Lower lobe of right lung (tissue), 2 donors: ENCODE results near the gene PSD. TPM values are rescaled to one million over a fixed set of nuclear protein-coding genes. Genes with fewer than 3 reads are reported as not detected.
A peak's percentile ranks its signal among the peaks of the same experiment; 100 is the strongest.

Source experiments
- ATAC-seq, 2 donors: fragments of 200-7000 bp; cut with Tn5 transposase; one replicate each; pipeline ENCODE4 v1.9.1; 2020 to 2022; ENCODE audit warnings: mild to moderate bottlenecking in 2 of 2, moderate library complexity in 2 of 2
- DNase-seq: peaks from one replicate; pipeline ENCODE4 v3.0.0-alpha.2; 2020
- H3K27ac ChIP-seq: fragments of 200-600 bp; one replicate; pipeline ENCODE4 v1.8.0; 2022
- H3K27me3 ChIP-seq: fragments of 200-600 bp; one replicate; pipeline ENCODE4 v1.8.0; 2022; ENCODE audit warnings: low read depth
- H3K36me3 ChIP-seq: fragments of 200-600 bp; one replicate; pipeline ENCODE4 v1.8.0; 2022; ENCODE audit warnings: mild to moderate bottlenecking
- H3K4me1 ChIP-seq: fragments of 200-600 bp; one replicate; pipeline ENCODE4 v1.8.0; 2022
- H3K4me3 ChIP-seq: fragments of 200-600 bp; one replicate; pipeline ENCODE4 v1.8.0; 2022; ENCODE audit warnings: mild to moderate bottlenecking
- H3K9me3 ChIP-seq: fragments of 200-600 bp; one replicate; pipeline ENCODE4 v1.8.0; 2022
- intact Hi-C: fragments of 100-400 bp; cut with DNase I; formaldehyde crosslinking; loops from one replicate; pipeline ENCODE4 v1.11.0; 2022
- total RNA-seq: library from RNA; stranded (reverse); fragmentation: NEBNext Ultra II Directional; extraction: Animal tissue kit (Norgen Biotek cat#: 25700); gene quantifications from one replicate; pipeline ENCODE4 v1.2.1, GENCODE V29; 2021
- TF ChIP-seq, protein P1 (sequence below): fragments of 200-600 bp; IDR thresholded peaks from one replicate; pipeline ENCODE4 v1.8.0; 2022; ENCODE audit warnings: antibody characterized with exemption, mild to moderate bottlenecking
- donor health status: DM: no; HTN: yes; CAD: no; lungs with severe emphysema.

The PSD gene
- total RNA-seq, 1 donor from 2014 or later: 5.3 TPM

DNA sequence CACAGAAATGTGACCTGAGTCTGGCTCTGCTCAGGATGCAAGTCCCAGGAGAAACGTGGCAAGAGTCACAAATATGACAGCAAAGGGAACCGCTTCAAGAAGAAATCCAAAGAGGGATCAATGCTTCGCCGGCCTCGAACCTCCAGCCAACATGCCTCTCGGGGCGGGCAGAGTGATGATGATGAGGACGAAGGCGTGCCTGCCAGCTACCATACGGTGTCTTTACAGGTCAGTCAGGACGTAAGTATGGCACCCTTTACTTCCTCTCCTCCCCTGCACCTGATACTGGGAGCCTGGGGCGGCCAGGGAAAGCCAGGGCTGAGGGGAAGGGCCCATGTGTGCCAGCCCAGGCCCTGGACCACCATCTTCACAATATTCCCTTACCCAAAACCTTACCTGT is 41.7 kb downstream of the PSD start:
- ATAC-seq: no peak
- Histone ChIP-seq H3K27ac (no peak overlapping the region), H3K9me3 (no peaks in the 10 kb centered on the region), H3K4me1 (no peaks in the 10 kb centered on the region), H3K4me3 (no peak overlapping the region), H3K36me3 (peaks cover 99% of the 10 kb centered on the region), H3K27me3 (no peaks in the 10 kb centered on the region)
- DNase-seq: no peak
- intact Hi-C loops: no loop called here
- TF ChIP-seq, protein P1, sequence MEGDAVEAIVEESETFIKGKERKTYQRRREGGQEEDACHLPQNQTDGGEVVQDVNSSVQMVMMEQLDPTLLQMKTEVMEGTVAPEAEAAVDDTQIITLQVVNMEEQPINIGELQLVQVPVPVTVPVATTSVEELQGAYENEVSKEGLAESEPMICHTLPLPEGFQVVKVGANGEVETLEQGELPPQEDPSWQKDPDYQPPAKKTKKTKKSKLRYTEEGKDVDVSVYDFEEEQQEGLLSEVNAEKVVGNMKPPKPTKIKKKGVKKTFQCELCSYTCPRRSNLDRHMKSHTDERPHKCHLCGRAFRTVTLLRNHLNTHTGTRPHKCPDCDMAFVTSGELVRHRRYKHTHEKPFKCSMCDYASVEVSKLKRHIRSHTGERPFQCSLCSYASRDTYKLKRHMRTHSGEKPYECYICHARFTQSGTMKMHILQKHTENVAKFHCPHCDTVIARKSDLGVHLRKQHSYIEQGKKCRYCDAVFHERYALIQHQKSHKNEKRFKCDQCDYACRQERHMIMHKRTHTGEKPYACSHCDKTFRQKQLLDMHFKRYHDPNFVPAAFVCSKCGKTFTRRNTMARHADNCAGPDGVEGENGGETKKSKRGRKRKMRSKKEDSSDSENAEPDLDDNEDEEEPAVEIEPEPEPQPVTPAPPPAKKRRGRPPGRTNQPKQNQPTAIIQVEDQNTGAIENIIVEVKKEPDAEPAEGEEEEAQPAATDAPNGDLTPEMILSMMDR: no peak

DNA sequence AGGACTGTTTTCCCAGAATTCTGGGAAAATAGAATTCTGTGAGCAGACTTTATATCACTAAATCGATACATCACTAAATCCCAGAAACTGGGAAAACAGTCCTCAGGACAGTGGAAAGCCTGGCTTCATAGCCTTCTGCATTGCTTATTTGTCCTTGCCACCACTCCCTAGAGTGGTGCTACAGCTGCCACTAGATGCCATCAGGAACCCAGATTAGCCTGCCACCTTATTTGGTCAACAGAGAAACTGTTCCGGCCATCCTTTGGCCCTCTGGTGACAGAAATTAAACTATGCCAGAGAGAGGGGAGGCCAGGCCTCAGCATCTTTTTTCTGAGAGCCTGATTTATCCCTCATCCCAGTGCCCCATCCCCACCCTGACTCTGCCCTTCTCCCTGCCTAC is 42.7 kb downstream of the PSD start:
- intact Hi-C loops: no loop called here
- ATAC-seq (no peak), DNase-seq (no peak)
- TF ChIP-seq, protein P1: no peak
- H3K36me3 ChIP-seq: peaks cover 99% of the 10 kb centered on the region
- H3K4me3 ChIP-seq: no peak overlapping the region
- no peaks in the 10 kb centered on the region for H3K4me1 ChIP-seq
- H3K9me3 ChIP-seq: no peaks in the 10 kb centered on the region
- no peak overlapping the region for H3K27ac ChIP-seq
- H3K27me3 ChIP-seq: no peaks in the 10 kb centered on the region

DNA sequence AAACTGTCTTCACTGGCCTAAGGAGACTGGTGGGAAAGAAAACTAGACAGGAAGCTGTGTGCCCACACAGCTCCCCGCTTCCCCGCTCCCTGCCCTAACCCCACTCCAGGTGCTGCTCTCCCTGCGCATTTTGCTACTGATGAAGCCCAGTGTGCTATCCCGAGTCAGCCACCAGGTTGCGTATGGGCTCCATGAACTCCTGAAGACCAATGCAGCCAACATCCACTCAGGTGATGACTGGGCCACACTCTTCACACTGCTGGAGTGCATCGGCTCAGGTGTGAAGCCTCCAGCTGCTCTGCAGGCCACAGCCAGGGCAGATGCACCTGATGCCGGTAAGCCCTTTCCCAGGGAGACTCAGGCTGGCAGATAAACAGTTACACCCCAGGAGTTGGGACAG is 43.3 kb downstream of the PSD start:
- no peak for DNase-seq
- no peak for ATAC-seq
- H3K4me3 ChIP-seq: no peak overlapping the region
- H3K36me3 ChIP-seq: peaks cover 99% of the 10 kb centered on the region
- H3K9me3 ChIP-seq: no peaks in the 10 kb centered on the region
- no peaks in the 10 kb centered on the region for H3K4me1 ChIP-seq
- TF ChIP-seq, protein P1: no peak
- intact Hi-C loops: no loop called here
- H3K27ac ChIP-seq: no peak overlapping the region
- no peaks in the 10 kb centered on the region for H3K27me3 ChIP-seq

DNA sequence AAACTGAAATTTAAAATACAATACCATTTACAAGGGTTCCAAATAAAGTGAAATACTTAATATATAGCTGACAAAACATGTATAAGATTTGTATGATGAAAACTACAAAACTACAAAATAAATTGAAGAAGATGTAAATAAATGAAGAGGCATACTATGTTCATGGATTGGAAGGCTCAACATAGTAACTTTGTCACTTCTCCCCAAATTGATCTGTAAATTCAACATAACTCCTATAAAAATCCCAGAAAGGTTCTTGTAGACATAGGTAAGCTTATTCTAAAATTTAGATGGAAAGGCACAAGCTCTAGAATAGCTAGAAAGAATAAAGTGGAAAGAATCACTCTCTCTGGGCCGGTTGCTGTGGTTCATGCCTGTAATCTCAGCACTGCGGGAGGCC is 47.3 kb downstream of the PSD start:
- DNase-seq (no peak), ATAC-seq (no peak)
- H3K4me1 ChIP-seq: no peaks in the 10 kb centered on the region
- no peak overlapping the region for H3K27ac ChIP-seq
- TF ChIP-seq, protein P1: no peak
- H3K4me3 ChIP-seq: no peak overlapping the region
- intact Hi-C loops: no loop called here
- no peaks in the 10 kb centered on the region for H3K9me3 ChIP-seq
- no peaks in the 10 kb centered on the region for H3K27me3 ChIP-seq
- H3K36me3 ChIP-seq: peaks cover 99% of the 10 kb centered on the region

DNA sequence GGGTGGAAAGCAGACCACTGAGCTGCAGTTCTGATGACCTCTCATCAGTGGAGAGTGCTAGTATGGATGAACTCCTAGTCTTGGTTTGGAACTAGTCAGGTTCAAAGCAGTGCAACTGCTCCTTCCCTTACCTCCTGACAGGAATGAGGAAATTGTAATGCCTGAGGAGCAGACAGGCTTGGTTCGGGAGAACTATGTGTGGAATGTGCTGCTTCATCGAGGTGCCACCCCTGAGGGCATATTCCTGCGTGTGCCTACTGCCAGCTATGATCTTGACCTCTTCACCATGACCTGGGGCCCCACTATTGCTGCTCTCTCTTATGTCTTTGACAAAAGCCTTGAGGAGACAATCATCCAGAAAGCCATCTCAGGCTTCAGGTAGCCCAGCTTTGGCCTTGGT is 50.5 kb downstream of the PSD start:
- Histone ChIP-seq H3K4me1 (no peaks in the 10 kb centered on the region), H3K27me3 (no peaks in the 10 kb centered on the region), H3K4me3 (no peak overlapping the region), H3K9me3 (no peaks in the 10 kb centered on the region), H3K27ac (peak overlapping the region; percentile 7), H3K36me3 (peaks cover 100% of the 10 kb centered on the region)
- intact Hi-C loops: no loop called here
- peak; percentile 79 to 84 for ATAC-seq
- DNase-seq: no peak
- TF ChIP-seq, protein P1: no peak

DNA sequence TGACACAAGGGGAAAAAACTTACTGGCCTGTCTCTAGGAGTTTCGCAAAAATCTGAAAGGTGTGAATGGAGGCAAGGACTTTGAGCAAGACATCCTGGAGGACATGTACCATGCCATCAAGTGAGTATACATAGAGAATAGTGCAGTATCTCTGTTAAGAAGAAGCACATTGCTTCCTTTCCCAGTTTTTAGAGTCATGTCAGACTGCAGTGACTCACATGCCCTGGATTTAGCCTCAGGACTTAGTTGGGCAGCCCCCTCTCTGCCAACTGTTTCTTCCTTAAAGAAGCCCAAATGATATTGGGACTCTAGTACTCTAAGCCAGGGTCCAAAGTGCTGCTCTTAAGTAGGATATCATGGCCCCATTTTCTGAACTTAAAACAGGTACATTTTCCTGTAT is 51.1 kb downstream of the PSD start:
- H3K4me1 ChIP-seq: no peaks in the 10 kb centered on the region
- H3K27ac ChIP-seq: no peak overlapping the region
- DNase-seq (no peak), ATAC-seq (no peak)
- H3K4me3 ChIP-seq: no peak overlapping the region
- H3K9me3 ChIP-seq: no peaks in the 10 kb centered on the region
- intact Hi-C loops: no loop called here
- TF ChIP-seq, protein P1: no peak
- H3K27me3 ChIP-seq: no peaks in the 10 kb centered on the region
- H3K36me3 ChIP-seq: peaks cover 100% of the 10 kb centered on the region
